ENCODE results near the gene IL1F10.

- TF ChIP-seq POLR2A (IDR thresholded peaks at IDR 0.05) (no peak), CTCF (IDR thresholded peaks at IDR 0.05) (no peak)
Observed at GRCh38 chr2:113061896-113062770, 5.6 kb upstream of the IL1F10 start.

Data from lower leg skin (tissue), 3 donors.